GM12891 (cell line): ENCODE measurements around the gene ELP6.

Experiments
- POLR2A ChIP-seq: IDR thresholded peaks from 2 replicates; pipeline ENCODE4 v1.6.1; 2011; ENCODE audit warnings: low read depth, low read length, control low read depth
- POLR2AphosphoS5 ChIP-seq: IDR thresholded peaks from 2 replicates; pipeline ENCODE4 v1.6.1; 2011; ENCODE audit warnings: low read depth, low read length, control low read depth
- TAF1 ChIP-seq: IDR thresholded peaks from 2 replicates; pipeline ENCODE4 v1.6.1; 2011; ENCODE audit warnings: low read depth, low read length, control low read depth

GRCh38 chr3:47533481-47533880, 20.0 kb upstream of the ELP6 start:
- TF ChIP-seq POLR2A: no peak
- no peak for TF ChIP-seq POLR2AphosphoS5
- TF ChIP-seq TAF1: no peak
